IMR-90 (cell line): Measurements from ENCODE around the gene MAN2A1. TPM values are rescaled to one million over a fixed set of nuclear protein-coding genes. Genes with fewer than 3 reads are reported as not detected.

Experiments used
- ATAC-seq: fragments of 200-7000 bp; cut with Tn5 transposase; 2 replicates; pipeline ENCODE4 v1.9.1; 2020; ENCODE audit warnings: low read depth, mild to moderate bottlenecking, moderate library complexity
- BruUV-seq: library from RNA; stranded (reverse); fragments of 400-500 nt; replicated peaks from 2 replicates; lab custom pipeline; 2021; lab: Mats Ljungman, UMichigan
- CTCF ChIA-PET: fragments of 300-600 bp; formaldehyde crosslinking; extraction: SDS; loops from one replicate; lab custom pipeline; 2021; ENCODE audit warnings: antibody characterized with exemption; lab: Yijun Ruan, JAX
- POLR2A ChIA-PET: fragments of 300-600 bp; sonication (Branson Sonifier 250); formaldehyde crosslinking; loops from one replicate; lab custom pipeline; 2022; ENCODE audit warnings: antibody characterized with exemption; ENCODE audit not compliant: unreplicated experiment; lab: Charles Lee
- DNase-seq: peaks from one replicate; pipeline ENCODE4 v3.0.0; 2013
- H2AFZ ChIP-seq: replicated peaks from 2 replicates; pipeline ENCODE3; 2013; ENCODE audit warnings: low read length, mild to moderate bottlenecking; ENCODE audit not compliant: poor library complexity
- H2AK5ac ChIP-seq: 2 replicates; pipeline ENCODE4 v1.6.1; 2013; ENCODE audit warnings: low read depth, low read length, inconsistent platforms
- H2AK9ac ChIP-seq: replicated peaks from 2 replicates; pipeline ENCODE3; 2013; ENCODE audit warnings: mild to moderate bottlenecking, low read depth, low read length, moderate library complexity; ENCODE audit not compliant: poor library complexity
- H2BK120ac ChIP-seq: 2 replicates; pipeline ENCODE4 v1.6.1; 2013; ENCODE audit warnings: low read depth, low read length, inconsistent platforms
- H2BK15ac ChIP-seq: 3 replicates; pipeline ENCODE4 v1.6.1; 2013; ENCODE audit warnings: low read depth, low read length, inconsistent platforms
- H2BK20ac ChIP-seq: 2 replicates; pipeline ENCODE4 v1.6.1; 2013; ENCODE audit warnings: low read depth, mild to moderate bottlenecking, inconsistent platforms, low read length, moderate library complexity
- H2BK5ac ChIP-seq: 2 replicates; pipeline ENCODE4 v1.6.1; 2013; ENCODE audit warnings: mild to moderate bottlenecking, low read depth, low read length, inconsistent platforms; ENCODE audit not compliant: poor library complexity, severe bottlenecking
- H3K14ac ChIP-seq: replicated peaks from 2 replicates; pipeline ENCODE4 v1.6.1; 2013; ENCODE audit warnings: low read depth, low read length, inconsistent platforms
- H3K18ac ChIP-seq: 2 replicates; pipeline ENCODE4 v1.6.1; 2013; ENCODE audit warnings: low read depth, low read length, control low read depth
- H3K23ac ChIP-seq: 2 replicates; pipeline ENCODE4 v1.6.1; 2013; ENCODE audit warnings: low read depth, low read length, inconsistent platforms
- H3K27ac ChIP-seq: 2 replicates; pipeline ENCODE4 v1.5.1; 2013; ENCODE audit warnings: mild to moderate bottlenecking, control low read depth, low read length; ENCODE audit not compliant: insufficient read depth
- H3K27me3 ChIP-seq: 2 replicates; pipeline ENCODE4 v1.6.1; 2013; ENCODE audit warnings: low read length; ENCODE audit not compliant: control insufficient read depth, insufficient read depth
- H3K36me3 ChIP-seq: 2 replicates; pipeline ENCODE4 v1.6.1; 2013; ENCODE audit warnings: low read length, mixed read lengths; ENCODE audit not compliant: control insufficient read depth, insufficient read depth
- H3K4ac ChIP-seq: 2 replicates; pipeline ENCODE4 v1.6.1; 2013; ENCODE audit warnings: low read depth, low read length, inconsistent platforms
- H3K4me1 ChIP-seq: 2 replicates; pipeline ENCODE4 v1.6.1; 2013; ENCODE audit warnings: low read length, mixed read lengths; ENCODE audit not compliant: control insufficient read depth, insufficient read depth
- H3K4me2 ChIP-seq: 2 replicates; pipeline ENCODE4 v1.6.1; 2013; ENCODE audit warnings: low read depth, mild to moderate bottlenecking, control low read depth, low read length, moderate library complexity
- H3K4me3 ChIP-seq: 2 replicates; pipeline ENCODE4 v1.5.1; 2013; ENCODE audit warnings: low read depth, mild to moderate bottlenecking, control low read depth, low read length, moderate library complexity; ENCODE audit not compliant: insufficient read depth
- H3K56ac ChIP-seq: 2 replicates; pipeline ENCODE4 v1.6.1; 2013; ENCODE audit warnings: low read length, inconsistent platforms; ENCODE audit not compliant: insufficient read depth; ENCODE audit errors: extremely low read depth
- H3K79me1 ChIP-seq, 2 experiments: 2 replicates each; pipeline ENCODE4 v1.6.1; 2013; ENCODE audit warnings: low read length in 2 of 2, inconsistent platforms in 1 of 2, low read depth in 1 of 2
- H3K9ac ChIP-seq: 2 replicates; pipeline ENCODE4 v1.6.1; 2013; ENCODE audit warnings: low read depth, low read length, control low read depth
- H3K9me1 ChIP-seq: 2 replicates; pipeline ENCODE4 v1.6.1; 2013; ENCODE audit warnings: low read length, inconsistent platforms; ENCODE audit not compliant: insufficient read depth
- H3K9me3 ChIP-seq: 2 replicates; pipeline ENCODE4 v1.6.1; 2013; ENCODE audit warnings: low read length; ENCODE audit not compliant: control insufficient read depth, insufficient read depth
- H4K20me1 ChIP-seq: 2 replicates; pipeline ENCODE4 v1.6.1; 2013; ENCODE audit warnings: low read length, inconsistent platforms; ENCODE audit not compliant: insufficient read depth
- H4K5ac ChIP-seq: 2 replicates; pipeline ENCODE4 v1.6.1; 2013; ENCODE audit warnings: mild to moderate bottlenecking, low read depth, low read length, control low read depth
- H4K8ac ChIP-seq, 2 experiments: 2 replicates each; pipeline ENCODE4 v1.6.1; 2013; ENCODE audit warnings: low read depth in 2 of 2, low read length in 2 of 2, control low read depth in 1 of 2, inconsistent platforms in 1 of 2
- H4K91ac ChIP-seq: 2 replicates; pipeline ENCODE4 v1.6.1; 2013; ENCODE audit warnings: low read depth, low read length, inconsistent platforms; ENCODE audit not compliant: insufficient read depth
- CEBPB ChIP-seq: IDR thresholded peaks from 2 replicates; pipeline ENCODE4 v1.6.1; 2012; ENCODE audit warnings: low read depth, low read length, improper control_type of control experiment
- CTCF ChIP-seq: conservative IDR thresholded peaks from 2 replicates; pipeline ENCODE4 v1.5.1; 2012; ENCODE audit warnings: mild to moderate bottlenecking, low read depth, low read length, improper control_type of control experiment
- RAD21 ChIP-seq: IDR thresholded peaks from 2 replicates; pipeline ENCODE4 v1.6.1; 2012; ENCODE audit warnings: low read length, improper control_type of control experiment
- RCOR1 ChIP-seq: IDR thresholded peaks from 2 replicates; pipeline ENCODE4 v1.6.1; 2012; ENCODE audit warnings: mild to moderate bottlenecking, low read length, improper control_type of control experiment; ENCODE audit not compliant: insufficient replicate concordance
- SMC3 ChIP-seq: fragments of 150-350 bp; IDR thresholded peaks from 2 replicates; pipeline ENCODE4 v1.6.1; 2016; ENCODE audit warnings: low read depth, mild to moderate bottlenecking, antibody characterized with exemption, low read length, moderate library complexity
- WGBS, 2 experiments: methylation state at CpG; one replicate each; pipeline versions ENCODE4 v1.1.5 to v1.1.7; 2013; ENCODE audit warnings: missing lambda C conversion rate in 2 of 2; ENCODE audit not compliant: insufficient read length in 1 of 2; ENCODE audit errors: extremely low coverage in 2 of 2; 5-methylcytosine and 5-hydroxymethylcytosine counted together
- dilution Hi-C: fragments of 300-500 bp; cut with HindIII; formaldehyde crosslinking; loops from one replicate; pipeline ENCODE4 v1.14.3; 2018; ENCODE audit warnings: low sequenced_read_pairs; ENCODE audit not compliant: unreplicated experiment
- in situ Hi-C: fragments of 300-500 bp; cut with MboI; formaldehyde crosslinking; loops from 3 replicates; pipeline ENCODE4 v1.14.3; 2019; ENCODE audit warnings: low sequenced_read_pairs, inconsistent platforms, mixed read lengths
- intact Hi-C: fragments of 100-400 bp; cut with micrococcal nuclease; formaldehyde crosslinking; loops from 2 replicates; pipeline ENCODE4 v1.10.0; 2022
- polyA plus RNA-seq, 3 experiments: library from polyadenylated mRNA; depleted of rRNA; stranded (reverse); fragments of >200 nt; gene quantifications; 2 replicates each; pipeline ENCODE4 v1.2.3, GENCODE V29; 2012; ENCODE audit warnings: low replicate concordance in 1 of 3
- total RNA-seq: library from RNA; depleted of rRNA; stranded (reverse); fragments of >200 nt; gene quantifications from 2 replicates; pipeline ENCODE4 v1.2.3, GENCODE V29; 2012

Gene MAN2A1
- total and polyA plus RNA-seq, 2 of the 4 experiments (the other 2 are of a cell fraction), result 16.4 to 29.6 TPM

DNA sequence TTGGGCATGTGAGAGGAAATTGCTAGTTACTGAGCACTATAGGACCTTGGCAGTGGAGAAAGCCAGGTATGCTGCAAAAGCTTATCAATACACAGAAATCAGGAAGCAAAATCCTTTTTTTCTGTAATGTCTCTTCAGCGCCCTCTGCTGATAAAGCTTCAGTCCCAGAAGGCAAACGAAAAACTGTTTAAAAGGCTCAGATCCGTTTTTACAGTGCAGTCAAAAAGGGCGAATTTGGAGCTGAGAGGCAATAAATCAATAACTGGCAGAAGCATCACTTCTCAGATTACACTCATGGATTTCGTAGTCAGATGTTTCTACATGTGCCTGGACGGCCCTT, 1.1 kb upstream of the MAN2A1 start:
- peaks cover 7 to 22% of the 10 kb centered on the region in 2 experiments; a peak in 2 of 4 replicates for H3K79me1 ChIP-seq
- H2BK20ac ChIP-seq, result no peak overlapping the region
- peak overlapping the region; percentile 99 for H4K5ac ChIP-seq
- H3K4me1 ChIP-seq, result peaks cover 12% of the 10 kb centered on the region
- H3K27me3 ChIP-seq, result no peaks in the 10 kb centered on the region
- H3K36me3 ChIP-seq, result no peaks in the 10 kb centered on the region
- no peak overlapping the region for H3K14ac ChIP-seq
- H3K56ac ChIP-seq, result no peak overlapping the region
- no peak overlapping the region for H2AK5ac ChIP-seq
- peak overlapping the region; percentile 90; the same call in 1 of the 2 replicates for H3K27ac ChIP-seq
- peak; percentile 28 for DNase-seq
- in situ Hi-C loops (loop anchor here (25.0 kb wide), 1 partner anchor 924 kb away; no protein-coding TSS in a partner anchor), intact Hi-C loops (loop anchor here (5.0 to 10.0 kb wide), 4 partner anchors 944 to 1204 kb away; partner anchors contain the start of genes FER and SLC25A46), dilution Hi-C loops (no loop called here)
- H2BK5ac ChIP-seq, result no peak overlapping the region
- peak overlapping the region; percentile 59 for H3K4me3 ChIP-seq
- peak overlapping the region; percentile 84; the same call in 1 of the 2 replicates for H3K23ac ChIP-seq
- peak overlapping the region; percentile 93 to 98 for H4K8ac ChIP-seq
- ChIA-PET CTCF (interaction anchor here (0.9 to 1.1 kb wide), 2 partner anchors 52 to 67 kb away, joined by 3 read pairs; no protein-coding TSS in a partner anchor), POLR2A (interaction anchor here (0.8 kb wide), 1 partner anchor 13 kb away, joined by 3 read pairs; no protein-coding TSS in a partner anchor)
- ATAC-seq, result no peak
- H3K18ac ChIP-seq, result peak overlapping the region; percentile 86
- peak; percentile 31; the same call in 1 of the 2 replicates for TF ChIP-seq SMC3
- no peak for TF ChIP-seq RCOR1
- peak; percentile 46 for TF ChIP-seq CTCF
- TF ChIP-seq RAD21, result peak; percentile 30
- TF ChIP-seq CEBPB, result no peak
- H3K9me3 ChIP-seq, result peaks cover 6% of the 10 kb centered on the region; the same call in 1 of the 2 replicates
- peak overlapping the region; percentile 99 for H2AFZ ChIP-seq
- no peak overlapping the region for H2BK15ac ChIP-seq
- no TSS peak for BruUV-seq
- H2AK9ac ChIP-seq, result no peak overlapping the region
- 33% methylated on average over 3 of the region's 6 CpGs; no CpG with 5 or more reads in 1 of the 2 experiments for WGBS, 2 experiments
- peak overlapping the region; percentile 89 for H3K4ac ChIP-seq
- H4K91ac ChIP-seq, result peak overlapping the region; percentile 86; the same call in 1 of the 2 replicates
- H3K9me1 ChIP-seq, result peaks cover 5% of the 10 kb centered on the region
- H3K9ac ChIP-seq, result peak overlapping the region; percentile 77; the same call in 1 of the 2 replicates
- peak overlapping the region; percentile 96 for H3K4me2 ChIP-seq
- peaks cover 10% of the 10 kb centered on the region for H4K20me1 ChIP-seq
- peak overlapping the region; percentile 73; the same call in 1 of the 2 replicates for H2BK120ac ChIP-seq
